Glutamatergic neuron (in vitro differentiated cells): ENCODE results near the gene NR1H3. TPM values are rescaled to one million over a fixed set of nuclear protein-coding genes. Genes with fewer than 3 reads are reported as not detected.

Source experiments
- DNase-seq: peaks from one replicate; pipeline ENCODE4 v3.0.0; 2022
- H3K27ac Mint-ChIP-seq: one replicate; pipeline ENCODE4 v1.8.0; 2020; ENCODE audit warnings: mild to moderate bottlenecking, mixed read lengths, inconsistent platforms; ENCODE audit not compliant: unreplicated experiment
- H3K27me3 Mint-ChIP-seq: one replicate; pipeline ENCODE4 v1.8.0; 2020; ENCODE audit warnings: mild to moderate bottlenecking, moderate library complexity, mixed read lengths, inconsistent platforms; ENCODE audit not compliant: unreplicated experiment
- H3K36me3 Mint-ChIP-seq: one replicate; pipeline ENCODE4 v1.8.0; 2020; ENCODE audit warnings: mild to moderate bottlenecking, mixed read lengths, inconsistent platforms; ENCODE audit not compliant: unreplicated experiment
- H3K4me1 Mint-ChIP-seq: one replicate; pipeline ENCODE4 v1.8.0; 2020; ENCODE audit warnings: mild to moderate bottlenecking, low read depth, mixed read lengths, inconsistent platforms; ENCODE audit not compliant: unreplicated experiment
- H3K4me3 Mint-ChIP-seq: one replicate; pipeline ENCODE4 v1.8.0; 2020; ENCODE audit warnings: mild to moderate bottlenecking, mixed read lengths, inconsistent platforms; ENCODE audit not compliant: unreplicated experiment
- H3K9me3 Mint-ChIP-seq: one replicate; pipeline ENCODE4 v1.8.0; 2020; ENCODE audit warnings: mild to moderate bottlenecking, moderate library complexity, mixed read lengths, inconsistent platforms; ENCODE audit not compliant: unreplicated experiment
- total RNA-seq: library from RNA; stranded (reverse); fragmentation: NEBNext Ultra II Directional; extraction: Animal tissue kit (Norgen Biotek cat#: 25700); gene quantifications from one replicate; pipeline ENCODE4 v1.2.1, GENCODE V29; 2021; ENCODE audit not compliant: unreplicated experiment
- TF ChIP-seq, protein P1 (sequence below): fragments of 200-600 bp; sonication (generic); IDR thresholded peaks from one replicate; pipeline ENCODE4 v1.5.0; 2021; ENCODE audit not compliant: partially characterized antibody, unreplicated experiment

Gene NR1H3
- total RNA-seq, 1 donor from 2014 or later: 10.5 TPM

DNA sequence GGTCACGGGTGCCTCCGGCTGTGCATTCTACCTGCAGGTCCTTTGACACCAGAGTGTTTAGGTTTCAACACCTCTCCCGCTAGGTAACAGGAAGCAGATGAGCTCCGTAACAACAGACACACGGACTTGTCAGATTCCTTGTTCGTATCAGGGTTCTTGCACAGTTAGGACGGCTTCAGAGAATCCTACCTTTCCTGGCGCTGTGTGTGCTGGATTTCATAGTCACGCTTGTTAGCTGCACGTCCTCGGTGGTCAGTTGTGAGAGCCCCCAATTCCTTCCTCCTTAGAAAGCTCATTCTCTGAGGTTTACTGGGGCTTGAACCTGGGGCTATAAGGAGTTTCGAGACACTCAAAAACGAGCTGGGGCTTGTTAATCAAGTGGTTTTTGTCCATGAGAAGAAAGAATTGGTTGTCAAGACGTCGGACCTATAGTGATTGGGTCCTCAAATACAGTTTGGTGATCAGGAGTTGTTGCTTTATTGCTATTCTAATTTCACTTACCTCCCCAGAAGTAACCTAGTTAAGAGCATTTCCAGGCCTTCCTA, 42.4 kb upstream of the NR1H3 start:
- Mint-ChIP-seq H3K9me3 (peaks cover 7% of the 10 kb centered on the region), H3K4me3 (peak overlapping the region; percentile 90), H3K27ac (peak overlapping the region; percentile 82), H3K27me3 (peaks cover 2% of the 10 kb centered on the region), H3K4me1 (peaks cover 4% of the 10 kb centered on the region), H3K36me3 (no peaks in the 10 kb centered on the region)
- no peak for DNase-seq
- TF ChIP-seq, protein P1, sequence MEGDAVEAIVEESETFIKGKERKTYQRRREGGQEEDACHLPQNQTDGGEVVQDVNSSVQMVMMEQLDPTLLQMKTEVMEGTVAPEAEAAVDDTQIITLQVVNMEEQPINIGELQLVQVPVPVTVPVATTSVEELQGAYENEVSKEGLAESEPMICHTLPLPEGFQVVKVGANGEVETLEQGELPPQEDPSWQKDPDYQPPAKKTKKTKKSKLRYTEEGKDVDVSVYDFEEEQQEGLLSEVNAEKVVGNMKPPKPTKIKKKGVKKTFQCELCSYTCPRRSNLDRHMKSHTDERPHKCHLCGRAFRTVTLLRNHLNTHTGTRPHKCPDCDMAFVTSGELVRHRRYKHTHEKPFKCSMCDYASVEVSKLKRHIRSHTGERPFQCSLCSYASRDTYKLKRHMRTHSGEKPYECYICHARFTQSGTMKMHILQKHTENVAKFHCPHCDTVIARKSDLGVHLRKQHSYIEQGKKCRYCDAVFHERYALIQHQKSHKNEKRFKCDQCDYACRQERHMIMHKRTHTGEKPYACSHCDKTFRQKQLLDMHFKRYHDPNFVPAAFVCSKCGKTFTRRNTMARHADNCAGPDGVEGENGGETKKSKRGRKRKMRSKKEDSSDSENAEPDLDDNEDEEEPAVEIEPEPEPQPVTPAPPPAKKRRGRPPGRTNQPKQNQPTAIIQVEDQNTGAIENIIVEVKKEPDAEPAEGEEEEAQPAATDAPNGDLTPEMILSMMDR: no peak

DNA sequence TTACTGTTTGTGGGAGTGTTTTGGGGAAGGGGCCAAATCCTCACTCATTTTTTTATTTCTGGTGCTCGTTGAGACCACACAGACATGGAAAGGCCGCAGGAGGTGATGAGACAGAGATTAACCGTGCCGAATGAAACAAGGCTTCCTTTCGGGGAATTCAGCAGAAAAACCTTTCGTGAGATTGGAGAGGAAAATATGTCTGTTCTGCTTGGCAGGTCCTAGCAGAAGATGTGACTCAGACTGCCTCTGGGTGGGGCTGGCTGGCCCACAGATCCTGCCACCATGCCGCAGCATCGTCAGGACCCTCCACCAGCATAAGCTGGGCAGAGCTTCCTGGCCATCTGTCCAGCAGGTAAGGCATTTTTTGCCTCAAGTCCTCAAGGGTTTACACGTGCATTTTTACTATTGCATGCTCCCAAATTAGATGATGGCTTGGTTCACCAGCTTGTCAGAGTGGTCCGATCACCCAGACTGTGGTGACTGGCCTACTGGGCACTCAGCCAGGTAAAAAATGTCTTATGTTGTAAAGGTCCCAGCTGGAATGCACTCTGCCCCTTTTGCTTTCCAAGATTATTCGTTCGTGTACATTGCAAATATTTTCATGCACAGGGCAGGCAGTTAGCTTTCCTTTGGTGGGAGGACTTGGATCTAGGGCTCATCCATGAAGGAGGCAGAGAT, 41.5 kb upstream of the NR1H3 start:
- no peaks in the 10 kb centered on the region for H3K36me3 Mint-ChIP-seq
- H3K4me3 Mint-ChIP-seq: peak overlapping the region; percentile 90
- H3K4me1 Mint-ChIP-seq: peaks cover 4% of the 10 kb centered on the region
- H3K27ac Mint-ChIP-seq: peak overlapping the region; percentile 26
- H3K27me3 Mint-ChIP-seq: peaks cover 2% of the 10 kb centered on the region
- TF ChIP-seq, protein P1: no peak
- H3K9me3 Mint-ChIP-seq: peaks cover 7% of the 10 kb centered on the region
- no peak for DNase-seq

DNA sequence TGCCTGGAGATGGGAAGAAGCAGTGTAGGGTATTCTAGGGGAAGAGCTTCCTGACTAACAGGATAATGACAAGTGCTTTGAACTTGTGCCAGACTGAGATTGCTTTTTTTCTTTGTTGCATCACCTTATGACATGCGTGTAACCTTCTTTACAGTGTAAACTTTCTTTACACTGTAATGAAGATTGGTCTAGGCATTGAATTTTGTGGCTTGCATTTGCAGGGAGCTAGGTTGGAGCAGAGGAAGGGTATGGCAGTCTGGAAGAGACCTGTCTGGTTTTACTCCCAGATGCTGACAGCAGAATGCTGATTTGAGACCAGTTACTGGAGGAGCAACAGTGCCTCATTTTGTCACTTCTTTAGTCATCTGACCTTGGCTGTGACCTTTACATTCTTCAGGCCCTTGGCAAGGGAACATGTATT, 37.4 kb upstream of the NR1H3 start:
- no peak overlapping the region for H3K4me3 Mint-ChIP-seq
- no peak overlapping the region for H3K27ac Mint-ChIP-seq
- H3K27me3 Mint-ChIP-seq: no peaks in the 10 kb centered on the region
- no peaks in the 10 kb centered on the region for H3K36me3 Mint-ChIP-seq
- DNase-seq: no peak
- peaks cover 5% of the 10 kb centered on the region for H3K9me3 Mint-ChIP-seq
- H3K4me1 Mint-ChIP-seq: peaks cover 4% of the 10 kb centered on the region
- TF ChIP-seq, protein P1: no peak

DNA sequence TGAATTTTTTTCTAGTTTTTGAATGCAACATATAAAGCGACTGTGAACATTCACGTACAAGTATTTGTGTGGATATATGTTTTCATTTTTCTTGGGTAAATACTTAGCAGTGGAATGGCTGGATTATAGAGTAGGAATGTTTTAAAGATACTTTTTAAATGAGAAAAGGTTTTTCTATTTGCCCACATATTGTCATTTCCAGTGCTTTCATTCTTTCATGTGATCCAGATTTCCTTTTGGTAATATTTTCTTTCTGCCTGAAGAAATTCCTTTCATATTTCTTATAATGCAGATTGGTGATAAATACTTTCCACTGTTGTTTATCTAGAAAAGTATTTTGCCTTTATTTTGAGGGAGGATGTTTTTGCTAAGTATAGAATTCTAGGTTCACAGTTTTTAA, 35.1 kb upstream of the NR1H3 start:
- Mint-ChIP-seq H3K4me3 (no peak overlapping the region), H3K4me1 (peaks cover 4% of the 10 kb centered on the region), H3K27me3 (no peaks in the 10 kb centered on the region), H3K9me3 (no peaks in the 10 kb centered on the region), H3K27ac (no peak overlapping the region), H3K36me3 (no peaks in the 10 kb centered on the region)
- DNase-seq: no peak
- TF ChIP-seq, protein P1: no peak

DNA sequence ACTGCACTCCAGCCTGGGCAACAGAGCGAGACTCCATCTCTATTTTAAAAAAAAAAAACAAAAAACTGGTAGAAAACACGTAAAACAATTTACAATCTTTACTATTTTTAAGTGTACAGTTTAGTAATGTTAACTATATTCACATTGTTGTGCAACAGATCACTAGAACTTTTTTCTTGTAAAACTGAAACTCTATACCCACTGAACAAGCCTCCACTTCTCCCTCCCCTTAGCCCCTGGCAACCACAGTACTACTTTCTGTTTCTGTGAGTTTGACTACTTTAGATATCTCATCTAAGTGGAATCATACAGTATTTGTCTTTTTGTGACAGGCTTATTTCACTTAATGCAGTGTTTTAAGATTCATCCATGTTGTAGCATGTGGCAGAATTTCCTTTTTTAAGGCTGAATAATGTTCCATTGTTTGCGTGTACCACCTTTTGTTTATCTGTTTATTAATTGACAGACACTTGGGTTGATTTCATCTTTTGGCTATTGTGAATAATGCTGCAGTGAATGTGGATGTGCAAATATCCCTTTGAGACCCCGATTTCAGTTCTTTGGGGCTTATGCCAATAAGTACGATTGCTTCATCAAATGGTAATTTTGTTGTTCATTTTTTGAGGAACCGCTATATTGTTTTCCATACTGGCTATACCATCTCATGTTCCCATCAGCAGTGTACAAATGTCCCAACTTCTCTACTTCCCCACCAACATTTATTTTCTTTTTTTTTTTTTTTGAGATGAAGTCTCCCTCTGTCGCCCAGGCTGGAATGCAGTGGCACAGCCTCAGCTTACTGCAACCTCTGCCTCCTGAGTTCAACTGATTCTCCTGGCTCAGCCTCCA, 32.0 kb upstream of the NR1H3 start:
- H3K27me3 Mint-ChIP-seq: no peaks in the 10 kb centered on the region
- no peaks in the 10 kb centered on the region for H3K36me3 Mint-ChIP-seq
- DNase-seq: no peak
- no peak overlapping the region for H3K27ac Mint-ChIP-seq
- no peaks in the 10 kb centered on the region for H3K4me1 Mint-ChIP-seq
- peaks cover 5% of the 10 kb centered on the region for H3K9me3 Mint-ChIP-seq
- H3K4me3 Mint-ChIP-seq: no peak overlapping the region
- TF ChIP-seq, protein P1: no peak
